GM12873 (cell line): ENCODE results near the gene LPIN2.
A peak's percentile ranks its signal among the peaks of the same experiment; 100 is the strongest.

Experiments used
- CTCF ChIP-seq: IDR thresholded peaks from 2 replicates; pipeline ENCODE4 v1.5.1; 2012; ENCODE audit warnings: low read depth, mild to moderate bottlenecking, moderate library complexity, low read length, control low read depth; ENCODE audit not compliant: insufficient read depth; ENCODE audit errors: missing control alignments

LPIN2 gene

GRCh38 chr18:2994603-2995432 lies 18.1 kb downstream of the LPIN2 start:
- TF ChIP-seq CTCF, result peak; percentile 77

GRCh38 chr18:2994020-2994589 lies 18.8 kb downstream of the LPIN2 start:
- TF ChIP-seq CTCF, result no peak

GRCh38 chr18:2992995-2993877 lies 19.7 kb downstream of the LPIN2 start:
- TF ChIP-seq CTCF, result no peak

GRCh38 chr18:2990956-2991640 lies 21.8 kb downstream of the LPIN2 start:
- no peak for TF ChIP-seq CTCF

GRCh38 chr18:2987876-2988790 lies 24.8 kb downstream of the LPIN2 start:
- TF ChIP-seq CTCF, result no peak

GRCh38 chr18:2986150-2986865 lies 26.6 kb downstream of the LPIN2 start:
- no peak for TF ChIP-seq CTCF
